GM19238 (cell line): ENCODE results near the gene ZC2HC1C.
"Not testable (repeated sequence)": the region's sequence is repeated elsewhere in the genome, so short reads cannot be mapped to it uniquely, and the experiment has no call there.

Experiments
- DNase-seq: peaks from one replicate; pipeline ENCODE4 v3.0.0; 2011; ENCODE audit warnings: low spot score; ENCODE audit not compliant: insufficient read length

The ZC2HC1C gene

DNA sequence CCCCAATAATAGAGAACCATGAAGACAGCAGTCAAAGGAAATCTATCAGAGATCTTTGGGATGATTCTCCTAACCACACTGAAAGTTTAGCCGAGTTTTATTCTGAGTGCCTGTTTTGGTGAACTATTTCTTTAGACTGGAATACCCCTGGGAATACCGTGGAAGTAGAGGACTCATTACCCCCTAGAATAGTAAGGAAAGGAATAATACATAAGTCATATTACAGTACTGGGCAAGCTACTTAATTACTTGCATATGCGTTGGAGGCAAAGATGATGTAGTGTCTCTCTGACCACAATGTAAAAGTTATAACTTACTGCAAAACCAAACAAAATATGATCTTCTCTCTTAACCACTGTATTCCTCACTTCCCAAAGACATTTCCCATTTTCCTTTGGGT is 25.5 kb downstream of the ZC2HC1C start:
- DNase-seq = no peak

DNA sequence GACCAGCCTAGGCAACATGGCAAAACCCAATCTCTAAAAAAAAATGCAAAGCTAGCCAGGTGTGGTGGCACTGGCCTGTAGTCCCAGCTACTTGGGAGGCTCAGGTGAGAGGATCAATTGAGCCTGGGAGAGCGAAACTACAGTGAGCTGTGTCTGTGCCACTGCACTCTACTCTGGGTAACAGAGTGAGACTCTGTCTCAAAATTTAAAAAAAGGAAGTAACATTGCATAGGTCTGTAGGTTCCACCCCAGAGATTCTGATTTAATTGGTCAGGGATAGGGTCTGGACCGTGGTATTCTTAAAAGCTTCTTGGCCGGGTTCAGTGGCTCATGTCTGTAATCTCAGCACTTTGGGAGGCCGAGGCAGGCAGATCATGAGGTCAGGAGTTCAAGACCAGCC is 26.2 kb downstream of the ZC2HC1C start:
- DNase-seq = no peak

GRCh38 chr14:75096959-75097358 is 27.5 kb downstream of the ZC2HC1C start:
- DNase-seq = no peak

GRCh38 chr14:75098212-75098611 is 28.8 kb downstream of the ZC2HC1C start:
- DNase-seq = no peak

DNA sequence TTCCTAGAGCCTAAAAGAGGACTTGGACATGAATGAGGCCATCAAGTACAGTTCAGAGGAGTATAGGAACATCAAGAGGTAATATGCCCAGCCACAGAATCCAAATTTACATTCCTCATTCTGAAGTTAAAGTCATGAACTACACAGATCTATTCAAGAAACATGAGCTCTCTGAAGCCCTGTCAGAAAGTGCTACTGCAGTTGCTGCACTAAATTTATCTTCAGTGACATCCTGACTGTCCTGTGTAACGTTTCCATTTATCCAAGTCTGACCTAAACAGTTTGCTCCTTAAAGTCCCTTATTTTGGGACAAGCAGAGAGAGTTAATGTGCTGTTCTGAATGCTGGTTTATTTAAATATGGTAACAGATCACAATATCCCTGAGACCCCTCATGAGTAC is 29.2 kb downstream of the ZC2HC1C start:
- no peak for DNase-seq

GRCh38 chr14:75101491-75101890 is 32.0 kb downstream of the ZC2HC1C start:
- no peak for DNase-seq

DNA sequence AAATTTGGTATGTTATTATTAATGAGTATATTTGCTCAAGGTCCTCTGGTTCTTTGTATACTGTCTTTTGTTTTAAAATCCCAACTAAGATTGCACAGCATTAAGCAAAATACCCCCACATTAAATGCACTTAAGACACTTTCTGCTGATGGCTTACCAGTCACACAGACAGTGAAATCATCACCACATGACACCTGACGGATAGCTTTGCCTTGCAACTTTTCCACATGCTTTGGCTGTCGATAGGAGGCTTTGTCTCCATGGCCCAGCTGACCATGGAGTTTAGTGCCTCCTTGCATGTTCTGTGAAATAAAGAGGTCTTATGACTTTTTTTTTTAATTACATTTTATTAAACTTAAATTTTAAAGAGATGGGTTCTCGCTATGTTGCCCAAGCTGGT is 37.7 kb downstream of the ZC2HC1C start:
- DNase-seq = no peak

GRCh38 chr14:75109877-75110276 is 40.4 kb downstream of the ZC2HC1C start:
- no peak for DNase-seq

GRCh38 chr14:75113932-75114539 is 44.6 kb downstream of the ZC2HC1C start:
- DNase-seq = no peak

GRCh38 chr14:75119056-75119455 is 49.6 kb downstream of the ZC2HC1C start:
- DNase-seq = no peak

GRCh38 chr14:75120541-75121291 is 51.3 kb downstream of the ZC2HC1C start:
- DNase-seq = no peak

GRCh38 chr14:75121552-75121951 is 52.1 kb downstream of the ZC2HC1C start:
- no peak for DNase-seq

- no peak for DNase-seq
Observed at GRCh38 chr14:75123991-75124390, 54.5 kb downstream of the ZC2HC1C start.

GRCh38 chr14:75125617-75126016 is 56.2 kb downstream of the ZC2HC1C start:
- DNase-seq = no peak

DNA sequence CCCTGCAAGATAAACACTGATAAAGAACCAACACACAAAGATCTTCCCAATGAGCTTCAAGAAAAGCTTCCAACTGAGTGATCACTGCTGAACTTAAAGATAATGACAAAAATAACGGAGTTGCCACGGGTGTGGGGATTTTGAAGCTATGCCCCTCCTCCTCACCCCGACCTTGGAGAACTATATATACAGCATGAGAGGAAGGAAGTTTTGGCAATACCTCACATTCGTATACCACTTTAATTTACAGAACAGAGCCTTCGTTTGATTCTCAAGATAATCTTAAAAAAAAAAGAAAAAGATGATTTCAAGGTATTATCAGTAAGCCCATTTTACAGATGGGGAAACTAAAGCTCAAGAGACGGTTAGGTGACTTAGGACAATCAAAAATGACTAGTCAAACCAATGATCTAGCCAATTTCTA is 56.7 kb downstream of the ZC2HC1C start:
- DNase-seq = no peak

GRCh38 chr14:75126679-75127473 is 57.4 kb downstream of the ZC2HC1C start, which contains the start of gene NEK9:
Gene NEK9 (minus strand): TSS chr14:75127048. CDS start chr14:75126921, 127 bp downstream.
- peak; percentile 82 for DNase-seq

GRCh38 chr14:75127474-75127820 is 58.0 kb downstream of the ZC2HC1C start:
- DNase-seq = not testable (repeated sequence)

GRCh38 chr14:75127903-75128595 is 58.6 kb downstream of the ZC2HC1C start:
- DNase-seq = no peak

- no peak for DNase-seq
Observed at GRCh38 chr14:75128596-75128990, 59.2 kb downstream of the ZC2HC1C start.
